Tibial nerve (tissue), 4 donors: Measurements from ENCODE around the gene NFASC. TPM values are rescaled to one million over a fixed set of nuclear protein-coding genes. Genes with fewer than 3 reads are reported as not detected.

Source experiments
- DNase-seq, 2 donors: peaks; one replicate each; pipeline ENCODE4 v3.0.0-alpha.2; 2019; ENCODE audit warnings: low spot score in 2 of 2
- H3K27ac ChIP-seq, 4 donors: fragments of 200-600 bp; sonication (generic) in 3 of 4; one replicate each; pipeline ENCODE4 v1.5.1; 2017 to 2019; ENCODE audit warnings: mild to moderate bottlenecking in 1 of 4
- H3K27me3 ChIP-seq, 2 donors: fragments of 200-600 bp; sonication (generic) in 1 of 2; one replicate each; pipeline versions ENCODE4 v1.5.1 to v1.6.0; 2017 to 2019
- H3K36me3 ChIP-seq, 3 donors: fragments of 200-600 bp; sonication (generic); one replicate each; pipeline ENCODE4 v1.5.1; 2018 to 2019
- H3K4me1 ChIP-seq, 4 donors: fragments of 200-600 bp; sonication (generic) in 3 of 4; one replicate each; pipeline ENCODE4 v1.5.1; 2017 to 2019
- H3K4me3 ChIP-seq, 4 donors: fragments of 200-600 bp; sonication (generic) in 3 of 4; one replicate each; pipeline ENCODE4 v1.5.1; 2017 to 2019; ENCODE audit warnings: mild to moderate bottlenecking in 1 of 4, moderate library complexity in 1 of 4
- H3K9me3 ChIP-seq, 4 donors: fragments of 200-600 bp; sonication (generic) in 3 of 4; one replicate each; pipeline ENCODE4 v1.5.1; 2017 to 2019
- EP300 ChIP-seq, 2 donors: sonication (generic); formaldehyde crosslinking; IDR thresholded peaks; one replicate each; pipeline ENCODE4 v1.6.1; 2017; ENCODE audit warnings: antibody characterized with exemption in 2 of 2, mild to moderate bottlenecking in 1 of 2
- POLR2A ChIP-seq, 2 donors: fragments of 450-650 bp; IDR thresholded peaks; one replicate each; pipeline ENCODE4 v1.6.1; 2017; ENCODE audit warnings: antibody characterized with exemption in 2 of 2, mild to moderate bottlenecking in 2 of 2, moderate library complexity in 2 of 2
- WGBS, 2 donors: methylation state at CpG; one replicate each; pipeline ENCODE4 v1.1.5; 2018; 5-methylcytosine and 5-hydroxymethylcytosine counted together
- total RNA-seq, 4 donors: library from RNA; depleted of rRNA; stranded (reverse); fragments of >200 nt; gene quantifications; one replicate each; pipeline ENCODE4 v1.1.0, GENCODE V29; 2016
- TF ChIP-seq, protein P1 (sequence below), 5 experiments: fragments of 200-600 bp in 3 of 5; fragments of 450-650 bp in 2 of 5; sonication (generic) in 3 of 5; IDR thresholded peaks; one replicate each; pipeline ENCODE4 v1.5.1; 2016 to 2019; ENCODE audit warnings: antibody characterized with exemption in 5 of 5, mild to moderate bottlenecking in 3 of 5, moderate library complexity in 2 of 5

Gene NFASC
- total RNA-seq, 4 donors from 2014 or later, result 69.9 to 112 (median 94.0) TPM

DNA sequence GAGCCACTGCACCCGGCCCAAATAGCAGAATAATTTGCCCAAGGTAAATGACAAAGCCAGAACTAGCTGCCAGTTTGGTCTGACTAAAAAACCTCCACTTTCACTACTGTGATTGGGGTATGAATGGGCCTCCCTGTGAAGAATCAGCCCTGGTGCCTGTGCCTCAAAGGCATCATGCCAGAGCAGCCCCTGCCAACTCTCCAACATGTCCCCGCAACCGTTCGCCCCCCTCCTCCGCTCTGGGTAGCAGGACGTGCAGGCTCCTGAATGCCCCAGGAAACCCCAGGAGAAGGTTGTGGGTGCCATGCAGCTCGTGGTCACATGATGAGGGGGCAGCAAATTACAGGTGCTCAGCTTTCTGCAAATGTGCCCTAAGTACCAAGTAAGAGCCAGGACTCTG, 157.7 kb downstream of the NFASC start:
- DNase-seq, result no peak
- Histone ChIP-seq H3K4me3 (no peak overlapping the region), H3K36me3 (no peaks in the 10 kb centered on the region), H3K27ac (no peak overlapping the region), H3K27me3 (no peaks in the 10 kb centered on the region), H3K4me1 (no peaks in the 10 kb centered on the region), H3K9me3 (no peaks in the 10 kb centered on the region)
- WGBS, 2 donors, result 66 to 82% methylated on average over 6 to 7 of the region's 7 CpGs
- TF ChIP-seq POLR2A (IDR thresholded peaks at IDR 0.05) (no peak), EP300 (IDR thresholded peaks at IDR 0.05) (no peak)
- TF ChIP-seq, protein P1, sequence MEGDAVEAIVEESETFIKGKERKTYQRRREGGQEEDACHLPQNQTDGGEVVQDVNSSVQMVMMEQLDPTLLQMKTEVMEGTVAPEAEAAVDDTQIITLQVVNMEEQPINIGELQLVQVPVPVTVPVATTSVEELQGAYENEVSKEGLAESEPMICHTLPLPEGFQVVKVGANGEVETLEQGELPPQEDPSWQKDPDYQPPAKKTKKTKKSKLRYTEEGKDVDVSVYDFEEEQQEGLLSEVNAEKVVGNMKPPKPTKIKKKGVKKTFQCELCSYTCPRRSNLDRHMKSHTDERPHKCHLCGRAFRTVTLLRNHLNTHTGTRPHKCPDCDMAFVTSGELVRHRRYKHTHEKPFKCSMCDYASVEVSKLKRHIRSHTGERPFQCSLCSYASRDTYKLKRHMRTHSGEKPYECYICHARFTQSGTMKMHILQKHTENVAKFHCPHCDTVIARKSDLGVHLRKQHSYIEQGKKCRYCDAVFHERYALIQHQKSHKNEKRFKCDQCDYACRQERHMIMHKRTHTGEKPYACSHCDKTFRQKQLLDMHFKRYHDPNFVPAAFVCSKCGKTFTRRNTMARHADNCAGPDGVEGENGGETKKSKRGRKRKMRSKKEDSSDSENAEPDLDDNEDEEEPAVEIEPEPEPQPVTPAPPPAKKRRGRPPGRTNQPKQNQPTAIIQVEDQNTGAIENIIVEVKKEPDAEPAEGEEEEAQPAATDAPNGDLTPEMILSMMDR (IDR thresholded peaks at IDR 0.05), result no peak

DNA sequence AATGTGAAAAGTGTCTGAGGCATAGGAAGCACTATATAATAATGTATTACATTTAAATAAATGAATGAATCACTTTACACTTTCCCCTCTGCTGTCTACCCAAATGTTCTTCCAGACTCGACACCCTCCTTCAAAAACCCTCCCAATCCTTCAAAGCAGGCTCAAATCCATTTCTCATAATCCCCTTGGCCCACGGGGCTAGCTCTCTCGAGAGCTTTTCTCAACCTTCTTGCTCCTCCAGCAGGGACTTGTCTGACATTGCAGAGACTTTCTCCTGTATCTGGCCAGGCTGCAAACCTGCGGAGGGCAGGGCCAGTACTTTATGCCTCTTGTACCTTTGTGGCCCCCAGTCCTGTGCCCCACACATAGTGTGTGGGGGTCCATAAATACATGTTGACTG, 158.3 kb downstream of the NFASC start:
- TF ChIP-seq EP300 (IDR thresholded peaks at IDR 0.05) (no peak), POLR2A (IDR thresholded peaks at IDR 0.05) (no peak)
- TF ChIP-seq, protein P1 (IDR thresholded peaks at IDR 0.05), result no peak
- no peak for DNase-seq

DNA sequence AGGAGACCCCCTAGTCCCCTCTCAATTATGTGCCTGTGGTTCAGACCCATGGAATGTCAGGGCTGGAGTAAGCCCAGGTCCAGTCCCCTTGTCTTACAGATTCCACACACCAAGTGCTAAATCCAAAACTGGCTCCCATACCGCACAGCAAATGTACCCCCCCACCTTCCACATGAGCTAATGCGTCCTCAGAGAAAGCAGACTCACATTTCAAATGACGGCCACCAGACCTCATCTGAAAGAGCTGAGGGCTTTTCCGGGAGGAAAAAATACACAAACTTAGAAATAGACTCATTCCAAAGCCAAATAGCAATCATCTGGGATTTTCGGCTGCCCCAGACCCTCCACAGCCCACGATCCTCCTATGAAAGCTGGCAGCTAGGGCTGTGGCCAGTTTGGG, 159.6 kb downstream of the NFASC start:
- no peaks in the 10 kb centered on the region for H3K27me3 ChIP-seq
- H3K36me3 ChIP-seq, result no peaks in the 10 kb centered on the region
- TF ChIP-seq POLR2A (IDR thresholded peaks at IDR 0.05) (no peak), EP300 (IDR thresholded peaks at IDR 0.05) (no peak)
- TF ChIP-seq, protein P1 (IDR thresholded peaks at IDR 0.05), result no peak
- no peak overlapping the region for H3K4me3 ChIP-seq
- no peak overlapping the region for H3K27ac ChIP-seq
- H3K4me1 ChIP-seq, result no peaks in the 10 kb centered on the region
- WGBS, 2 donors, result 64 to 66% methylated on average over 6 of the region's 6 CpGs
- no peaks in the 10 kb centered on the region for H3K9me3 ChIP-seq
- no peak for DNase-seq

More for the DNA sequence above, 158.3 kb downstream of the NFASC start:
- Histone ChIP-seq H3K4me1 (no peaks in the 10 kb centered on the region), H3K4me3 (no peak overlapping the region), H3K9me3 (no peaks in the 10 kb centered on the region), H3K27ac (no peak overlapping the region), H3K36me3 (no peaks in the 10 kb centered on the region), H3K27me3 (no peaks in the 10 kb centered on the region)
- WGBS, 2 donors, result 66 to 74% methylated on average over 4 of the region's 4 CpGs

DNA sequence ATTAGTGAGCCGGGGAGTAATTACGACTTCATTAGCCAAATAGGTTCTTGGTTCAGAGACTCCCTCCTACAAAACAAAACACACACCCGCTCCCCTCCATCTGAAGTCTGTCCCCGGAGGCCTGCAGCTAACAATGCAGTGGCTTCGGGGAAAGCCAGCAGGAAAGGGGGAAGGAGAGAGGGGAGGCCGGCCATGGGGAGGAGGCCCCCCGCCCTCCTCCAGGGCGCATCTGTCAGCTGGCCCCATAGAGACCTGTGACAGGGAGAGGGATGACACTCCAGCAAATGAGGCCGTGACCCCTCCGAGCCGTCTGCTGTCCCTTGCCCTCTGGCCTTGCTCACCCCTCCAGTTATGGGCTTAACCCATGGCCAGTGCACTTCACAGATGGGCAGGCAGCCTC, 160.2 kb downstream of the NFASC start:
- H3K9me3 ChIP-seq, result no peaks in the 10 kb centered on the region
- TF ChIP-seq, protein P1 (IDR thresholded peaks at IDR 0.05), result no peak
- TF ChIP-seq POLR2A (IDR thresholded peaks at IDR 0.05), result no peak
- no peak for TF ChIP-seq EP300 (IDR thresholded peaks at IDR 0.05)
- H3K4me3 ChIP-seq, result no peak overlapping the region
- no peaks in the 10 kb centered on the region for H3K36me3 ChIP-seq
- H3K27ac ChIP-seq, result no peak overlapping the region
- WGBS, 2 donors, result 59 to 65% methylated on average over 10 to 11 of the region's 11 CpGs
- no peaks in the 10 kb centered on the region for H3K4me1 ChIP-seq
- H3K27me3 ChIP-seq, result no peaks in the 10 kb centered on the region
- DNase-seq, result no peak

DNA sequence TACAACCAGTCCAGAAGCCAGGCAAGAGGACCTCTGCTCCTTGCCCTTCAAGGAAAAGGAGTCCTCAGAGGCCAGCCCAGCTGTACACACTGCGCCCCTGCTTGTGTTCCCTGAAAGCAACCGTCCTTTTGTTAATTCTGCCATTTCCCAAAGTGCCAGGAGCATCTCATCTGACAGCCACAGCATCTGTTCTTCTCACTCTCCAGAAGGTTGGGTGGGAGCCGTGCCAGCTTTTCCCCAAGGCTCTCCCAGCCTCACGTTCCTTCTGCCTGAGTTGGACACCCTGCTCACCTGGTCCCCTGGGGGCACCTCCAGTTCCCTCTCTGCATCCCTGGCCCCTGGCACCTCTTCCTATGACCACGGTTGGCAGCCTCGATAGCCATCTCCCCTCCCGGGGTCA, 161.8 kb downstream of the NFASC start:
- no peaks in the 10 kb centered on the region for H3K36me3 ChIP-seq
- TF ChIP-seq POLR2A (IDR thresholded peaks at IDR 0.05), result no peak
- no peak for TF ChIP-seq EP300 (IDR thresholded peaks at IDR 0.05)
- TF ChIP-seq, protein P1 (IDR thresholded peaks at IDR 0.05), result no peak
- no peaks in the 10 kb centered on the region for H3K27me3 ChIP-seq
- DNase-seq, result no peak
- no peak overlapping the region for H3K4me3 ChIP-seq
- no peaks in the 10 kb centered on the region for H3K9me3 ChIP-seq
- H3K27ac ChIP-seq, result no peak overlapping the region
- WGBS, 2 donors, result 87 to 89% methylated on average over 7 of the region's 7 CpGs
- no peaks in the 10 kb centered on the region for H3K4me1 ChIP-seq
